ENCODE measurements around the gene LSR. TPM values are rescaled to one million over a fixed set of nuclear protein-coding genes. Genes with fewer than 3 reads are reported as not detected.

LSR gene
- total RNA-seq (100 to 1,000 TPM in 1 of 2 donors, 10 to 100 TPM in 1; 65.4 to 130 TPM), polyA plus RNA-seq (ENCODE audit: insufficient read length in 6 of 6) (10 to 100 TPM; 50.6 to 70.1 (median 60.1) TPM)
- long read RNA-seq, donor 1, transcript LSR-203 (8 exons, 1,963 nt), result major isoform, 5 of 27 reads
- long read RNA-seq, donor 1, partial matches to known transcripts, result 16 of 27 reads
- long read RNA-seq, donor 1, other reads (novel, unspliced or antisense), result 0 of 27 reads
- long read RNA-seq, donor 2, transcript LSR-202 (9 exons, 2,105 nt), result major isoform, 8 of 46 reads
- long read RNA-seq, donor 2, partial matches to known transcripts, result 31 of 46 reads
- long read RNA-seq, donor 2, other reads (novel, unspliced or antisense), result 0 of 46 reads
- long read RNA-seq, donor 3, partial matches to known transcripts, result 12 of 26 reads
- long read RNA-seq, donor 3, other reads (novel, unspliced or antisense), result 0 of 26 reads
- long read RNA-seq, donor 4, partial matches to known transcripts, result 19 of 24 reads
- long read RNA-seq, donor 4, other reads (novel, unspliced or antisense), result 0 of 24 reads
- long read RNA-seq, donor 5, transcript LSR-203 (8 exons, 1,963 nt), result major isoform, 5 of 30 reads
- long read RNA-seq, donor 5, transcript LSR-202 (9 exons, 2,105 nt), result major isoform, 5 of 30 reads
- long read RNA-seq, donor 5, partial matches to known transcripts, result 17 of 30 reads
- long read RNA-seq, donor 5, other reads (novel, unspliced or antisense), result 0 of 30 reads
- long read RNA-seq, donor 6, transcript LSR-202 (9 exons, 2,105 nt), result major isoform, 6 of 30 reads
- long read RNA-seq, donor 6, partial matches to known transcripts, result 19 of 30 reads
- long read RNA-seq, donor 6, other reads (novel, unspliced or antisense), result 0 of 30 reads
- long read RNA-seq, donor 7, partial matches to known transcripts, result 5 of 13 reads
- long read RNA-seq, donor 7, other reads (novel, unspliced or antisense), result 0 of 13 reads
- long read RNA-seq, donor 8, transcript LSR-203 (8 exons, 1,963 nt), result major isoform, 5 of 12 reads
- long read RNA-seq, donor 8, transcript LSR-202 (9 exons, 2,105 nt), result major isoform, 5 of 12 reads
- long read RNA-seq, donor 8, partial matches to known transcripts, result 0 of 12 reads
- long read RNA-seq, donor 8, other reads (novel, unspliced or antisense), result 0 of 12 reads
- long read RNA-seq, donor 9, result 0 reads
- long read RNA-seq, donor 10, transcript LSR-203 (8 exons, 1,963 nt), result minor isoform, 6 of 34 reads
- long read RNA-seq, donor 10, transcript LSR-202 (9 exons, 2,105 nt), result major isoform, 13 of 34 reads
- long read RNA-seq, donor 10, partial matches to known transcripts, result 4 of 34 reads
- long read RNA-seq, donor 10, other reads (novel, unspliced or antisense), result 7 of 34 reads
- long read RNA-seq, donor 11, result 0 reads
- long read RNA-seq, donor 12, transcript LSR-202 (9 exons, 2,105 nt), result major isoform, 8 of 18 reads
- long read RNA-seq, donor 12, partial matches to known transcripts, result 0 of 18 reads
- long read RNA-seq, donor 12, other reads (novel, unspliced or antisense), result 0 of 18 reads

GRCh38 chr19:35248310-35249145, at the start of gene LSR:
Gene LSR, plus strand, starts transcription at chr19:35249002. Its CDS starts 21 bp downstream, at chr19:35249023.
- ATAC-seq (peak; percentile 94), DNase-seq (peak; percentile 56 to 91 (median 87))
- Histone ChIP-seq H3K27me3 (peaks cover 11 to 42% of the 10 kb centered on the region in 2 donors), H3K4me3 (peak within 1 kb of the TSS; percentile 45 to 57), H3K27ac (peak within 1 kb of the TSS; percentile 88 to 89), H3K9me3 (peaks cover 0 to 2% of the 10 kb centered on the region in 2 donors), H3K36me3 (peaks cover 0 to 7% of the 10 kb centered on the region in 2 donors), H3K4me1 (peaks cover 3 to 27% of the 10 kb centered on the region in 2 donors)
- TF ChIP-seq CTCF (IDR thresholded peaks at IDR 0.05), result no peak
- intact Hi-C loops (cut with DNase I), result no loop called here

- intact Hi-C loops (cut with DNase I), result no loop called here
- DNase-seq, result no peak
- TF ChIP-seq CTCF (IDR thresholded peaks at IDR 0.05), result no peak
- no peaks in the 10 kb centered on the region for H3K27me3 ChIP-seq
- H3K36me3 ChIP-seq, result no peaks in the 10 kb centered on the region
- H3K27ac ChIP-seq, result no peak overlapping the region
- no peak for ATAC-seq
- no peaks in the 10 kb centered on the region for H3K9me3 ChIP-seq
- H3K4me3 ChIP-seq, result no peak overlapping the region
- H3K4me1 ChIP-seq, result no peaks in the 10 kb centered on the region
Observed at GRCh38 chr19:35199481-35199880, 49.3 kb upstream of the LSR start.

- no peaks in the 10 kb centered on the region for H3K36me3 ChIP-seq
- intact Hi-C loops (cut with DNase I), result no loop called here
- peak; percentile 55 for ATAC-seq
Observed at GRCh38 chr19:35202722-35203688, 45.8 kb upstream of the LSR start.

More at GRCh38 chr19:35202722-35203688, 45.8 kb upstream of the LSR start:
- H3K4me3 ChIP-seq, result no peak overlapping the region
- H3K27ac ChIP-seq, result no peak overlapping the region
- DNase-seq, result no peak
- TF ChIP-seq CTCF (IDR thresholded peaks at IDR 0.05), result no peak
- no peaks in the 10 kb centered on the region for H3K9me3 ChIP-seq
- H3K4me1 ChIP-seq, result peaks cover 0 to 18% of the 10 kb centered on the region in 2 donors
- H3K27me3 ChIP-seq, result no peaks in the 10 kb centered on the region
